Ovary (tissue), 9 donors: ENCODE data around the gene CEP350. TPM values are rescaled to one million over a fixed set of nuclear protein-coding genes. Genes with fewer than 3 reads are reported as not detected.

Source experiments
- DNase-seq, 5 donors: peaks; one replicate each; pipeline ENCODE4 v3.0.0-alpha.2; 2019 to 2020
- H3K27ac ChIP-seq, 2 donors: fragments of 200-600 bp; one replicate each; pipeline versions ENCODE4 v1.5.1 to v1.8.0; 2019 to 2022
- H3K27me3 ChIP-seq: fragments of 200-600 bp; one replicate; pipeline ENCODE4 v1.8.0; 2022
- H3K36me3 ChIP-seq: fragments of 200-600 bp; sonication (generic); one replicate; pipeline ENCODE4 v1.5.1; 2019
- H3K4me1 ChIP-seq: one replicate; pipeline ENCODE4 v1.8.1; 2013; ENCODE audit warnings: mild to moderate bottlenecking, moderate library complexity; ENCODE audit not compliant: insufficient read depth
- H3K4me3 ChIP-seq: fragments of 200-600 bp; sonication (generic); one replicate; pipeline ENCODE4 v1.5.1; 2017
- H3K9me3 ChIP-seq, 2 donors: fragments of 200-600 bp in 1 of 2; sonication (generic) in 1 of 2; one replicate each; pipeline versions ENCODE4 v1.5.1 to v1.8.1; 2013 to 2019; ENCODE audit warnings: mild to moderate bottlenecking in 1 of 2, moderate library complexity in 1 of 2
- EP300 ChIP-seq: sonication (generic); formaldehyde crosslinking; IDR thresholded peaks from one replicate; pipeline ENCODE4 v1.6.1; 2017; ENCODE audit warnings: antibody characterized with exemption
- POLR2A ChIP-seq: fragments of 450-650 bp; IDR thresholded peaks from one replicate; pipeline ENCODE4 v1.6.1; 2017; ENCODE audit warnings: antibody characterized with exemption, mild to moderate bottlenecking, moderate library complexity
- WGBS, 3 donors: extraction: QIAGEN DNeasy Blood & Tissue Kit in 1 of 3; methylation state at CpG; one replicate each; pipeline versions ENCODE4 v1.1.5 to v1.1.7; 2013 to 2017; 5-methylcytosine and 5-hydroxymethylcytosine counted together
- intact Hi-C, 4 donors: fragments of 100-400 bp; cut with DNase I; formaldehyde crosslinking; loops; one replicate each; pipeline versions ENCODE4 v1.11.0 to v1.15.1; 2022 to 2023
- polyA plus RNA-seq, 2 donors: library from polyadenylated mRNA; stranded (reverse); fragments of 200-250 nt in 1 of 2; fragments of 350-450 nt in 1 of 2; fragmentation: Illumina TruSeq in 1 of 2; extraction: RNeasy Lipid Tissue Mini Kit (QIAGEN cat#74804) in 1 of 2; gene quantifications; one replicate each; pipeline ENCODE4 v1.2.3, GENCODE V29; 2013 to 2014
- total RNA-seq, 7 donors: library from RNA; depleted of rRNA in 2 of 7; stranded (reverse); fragments of >200 nt in 2 of 7; fragmentation: NEBNext Ultra II Directional in 3 of 7; extraction: Animal tissue kit (Norgen Biotek cat#: 25700) in 3 of 7; gene quantifications; one replicate each; pipeline versions ENCODE4 v1.1.0 to v1.2.4, GENCODE V29; 2016 to 2023
- TF ChIP-seq, protein P1 (sequence below), 3 donors: fragments of 450-650 bp in 2 of 3; fragments of 200-600 bp in 1 of 3; IDR thresholded peaks; one replicate each; pipeline versions ENCODE4 v1.5.1 to v1.8.0; 2016 to 2022; ENCODE audit warnings: antibody characterized with exemption in 3 of 3, mild to moderate bottlenecking in 1 of 3
- donor health status: DM: no; HTN: no; CAD: no; lungs with moderate emphysema.
- donor health status: DM: no; HTN: no; CAD: no.
- donor health status: Bipolar disorder and iron deficiency.
- donor health status: DM: yes; HTN: yes; CAD: no.
- donor health status: DM: no; HTN: no; CAD: no.
- donor health status: DM: yes; HTN: yes; CAD: no.

Gene CEP350
- total and polyA plus RNA-seq, 9 donors, result 7.9 to 69.4 (median 53.1) TPM

DNA sequence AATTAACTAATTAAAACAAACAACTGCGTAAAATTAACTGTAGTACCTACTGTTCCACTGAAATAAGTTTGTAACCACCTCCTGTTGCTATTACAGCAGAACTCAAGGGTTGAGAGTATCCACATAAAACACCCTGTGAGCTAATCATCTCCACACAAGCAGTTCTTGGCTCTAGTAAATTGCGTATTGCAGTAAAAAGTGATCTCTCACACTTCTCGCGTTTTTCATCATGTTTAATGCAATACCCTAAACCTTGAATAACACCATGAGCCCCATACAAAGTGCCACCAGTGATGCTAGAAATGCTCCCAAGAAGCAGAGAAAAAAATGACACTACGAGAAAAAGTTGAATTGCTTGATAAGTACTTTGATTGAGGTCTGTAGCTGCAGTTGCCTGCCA lies 29.3 kb upstream of the CEP350 start:
- Histone ChIP-seq H3K4me3 (no peak overlapping the region), H3K4me1 (no peaks in the 10 kb centered on the region), H3K27ac (no peak overlapping the region), H3K9me3 (no peaks in the 10 kb centered on the region), H3K36me3 (no peaks in the 10 kb centered on the region), H3K27me3 (no peaks in the 10 kb centered on the region)
- WGBS, 3 donors, result 91% methylated on average over 5 of the region's 5 CpGs
- DNase-seq, result no peak
- TF ChIP-seq EP300 (no peak), POLR2A (no peak)
- TF ChIP-seq, protein P1, sequence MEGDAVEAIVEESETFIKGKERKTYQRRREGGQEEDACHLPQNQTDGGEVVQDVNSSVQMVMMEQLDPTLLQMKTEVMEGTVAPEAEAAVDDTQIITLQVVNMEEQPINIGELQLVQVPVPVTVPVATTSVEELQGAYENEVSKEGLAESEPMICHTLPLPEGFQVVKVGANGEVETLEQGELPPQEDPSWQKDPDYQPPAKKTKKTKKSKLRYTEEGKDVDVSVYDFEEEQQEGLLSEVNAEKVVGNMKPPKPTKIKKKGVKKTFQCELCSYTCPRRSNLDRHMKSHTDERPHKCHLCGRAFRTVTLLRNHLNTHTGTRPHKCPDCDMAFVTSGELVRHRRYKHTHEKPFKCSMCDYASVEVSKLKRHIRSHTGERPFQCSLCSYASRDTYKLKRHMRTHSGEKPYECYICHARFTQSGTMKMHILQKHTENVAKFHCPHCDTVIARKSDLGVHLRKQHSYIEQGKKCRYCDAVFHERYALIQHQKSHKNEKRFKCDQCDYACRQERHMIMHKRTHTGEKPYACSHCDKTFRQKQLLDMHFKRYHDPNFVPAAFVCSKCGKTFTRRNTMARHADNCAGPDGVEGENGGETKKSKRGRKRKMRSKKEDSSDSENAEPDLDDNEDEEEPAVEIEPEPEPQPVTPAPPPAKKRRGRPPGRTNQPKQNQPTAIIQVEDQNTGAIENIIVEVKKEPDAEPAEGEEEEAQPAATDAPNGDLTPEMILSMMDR (IDR thresholded peaks at IDR 0.05), result no peak
- intact Hi-C loops, result no loop called here

DNA sequence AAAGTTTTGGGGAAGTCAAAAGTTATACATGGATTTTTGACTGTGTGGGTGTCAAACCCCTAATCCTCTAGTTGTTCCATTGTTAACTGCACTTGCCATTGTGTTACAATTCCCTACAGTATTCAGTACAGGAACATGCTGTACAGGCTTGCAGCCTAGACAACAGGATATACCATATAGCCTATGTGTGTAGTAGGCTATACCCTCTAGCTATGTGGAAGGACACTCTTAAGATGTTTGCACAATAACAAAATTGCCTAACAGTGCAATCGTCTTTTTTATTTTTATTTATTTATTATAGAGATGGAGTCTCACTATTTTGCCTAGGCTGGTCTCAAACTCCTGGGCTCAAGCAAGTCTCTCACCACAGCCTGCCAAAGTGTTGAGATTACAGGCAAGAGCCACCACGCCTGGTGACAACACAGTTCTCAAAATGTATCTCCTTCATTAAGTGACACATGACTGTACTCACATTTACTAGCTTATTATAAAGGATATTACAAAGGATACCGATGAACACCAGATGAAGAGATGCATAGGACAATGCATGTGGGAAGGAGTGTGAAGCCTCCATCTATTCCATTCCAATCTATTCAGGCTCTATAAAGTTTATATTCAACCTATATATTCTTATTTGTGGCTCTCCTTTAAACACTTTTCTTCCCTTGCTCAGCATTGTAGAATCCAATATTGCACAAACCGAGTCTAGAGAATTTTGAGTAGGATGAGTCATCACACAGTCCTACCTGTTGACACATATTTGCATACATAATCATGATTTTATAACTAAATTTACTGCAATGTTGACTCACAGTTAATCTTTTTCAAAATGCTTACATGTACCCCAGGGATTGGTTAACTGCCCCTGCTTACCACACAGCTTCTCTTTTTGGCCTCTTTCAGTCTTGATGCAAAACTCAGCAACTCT lies 28.4 kb upstream of the CEP350 start:
- DNase-seq, result no peak
- H3K27ac ChIP-seq, result no peak overlapping the region
- H3K9me3 ChIP-seq, result no peaks in the 10 kb centered on the region
- TF ChIP-seq POLR2A (no peak), EP300 (no peak)
- TF ChIP-seq, protein P1 (IDR thresholded peaks at IDR 0.05), result no peak
- intact Hi-C loops, result no loop called here
- no peaks in the 10 kb centered on the region for H3K4me1 ChIP-seq
- no peaks in the 10 kb centered on the region for H3K27me3 ChIP-seq
- WGBS, 3 donors, result 80 to 92% (median 87%) methylated on average over 4 of the region's 4 CpGs
- no peaks in the 10 kb centered on the region for H3K36me3 ChIP-seq
- H3K4me3 ChIP-seq, result no peak overlapping the region

DNA sequence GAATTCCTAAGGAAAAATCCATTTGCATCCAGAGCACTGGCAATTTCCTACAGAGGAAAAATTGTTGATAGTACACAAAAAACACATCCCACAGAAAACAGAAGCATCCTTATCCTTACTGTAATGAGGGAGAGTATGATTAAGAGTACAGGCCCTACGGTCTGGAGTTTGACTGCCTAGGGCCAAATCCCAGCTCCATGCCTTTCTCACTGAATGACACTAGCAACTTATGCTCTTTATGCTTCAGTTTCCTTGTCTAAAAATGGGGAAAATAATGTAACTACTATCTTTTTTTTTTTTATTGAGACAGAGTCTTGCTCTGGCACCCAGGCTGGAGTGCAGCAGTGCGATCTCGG lies 27.8 kb upstream of the CEP350 start:
- intact Hi-C loops, result no loop called here
- Histone ChIP-seq H3K27me3 (no peaks in the 10 kb centered on the region), H3K9me3 (no peaks in the 10 kb centered on the region), H3K36me3 (no peaks in the 10 kb centered on the region), H3K4me1 (peaks cover 2% of the 10 kb centered on the region), H3K27ac (no peak overlapping the region), H3K4me3 (no peak overlapping the region)
- no peak for TF ChIP-seq EP300
- no peak for TF ChIP-seq POLR2A
- TF ChIP-seq, protein P1 (IDR thresholded peaks at IDR 0.05), result no peak
- 88 to 93% (median 90%) methylated on average over 3 of the region's 3 CpGs for WGBS, 3 donors
- DNase-seq, result no peak

DNA sequence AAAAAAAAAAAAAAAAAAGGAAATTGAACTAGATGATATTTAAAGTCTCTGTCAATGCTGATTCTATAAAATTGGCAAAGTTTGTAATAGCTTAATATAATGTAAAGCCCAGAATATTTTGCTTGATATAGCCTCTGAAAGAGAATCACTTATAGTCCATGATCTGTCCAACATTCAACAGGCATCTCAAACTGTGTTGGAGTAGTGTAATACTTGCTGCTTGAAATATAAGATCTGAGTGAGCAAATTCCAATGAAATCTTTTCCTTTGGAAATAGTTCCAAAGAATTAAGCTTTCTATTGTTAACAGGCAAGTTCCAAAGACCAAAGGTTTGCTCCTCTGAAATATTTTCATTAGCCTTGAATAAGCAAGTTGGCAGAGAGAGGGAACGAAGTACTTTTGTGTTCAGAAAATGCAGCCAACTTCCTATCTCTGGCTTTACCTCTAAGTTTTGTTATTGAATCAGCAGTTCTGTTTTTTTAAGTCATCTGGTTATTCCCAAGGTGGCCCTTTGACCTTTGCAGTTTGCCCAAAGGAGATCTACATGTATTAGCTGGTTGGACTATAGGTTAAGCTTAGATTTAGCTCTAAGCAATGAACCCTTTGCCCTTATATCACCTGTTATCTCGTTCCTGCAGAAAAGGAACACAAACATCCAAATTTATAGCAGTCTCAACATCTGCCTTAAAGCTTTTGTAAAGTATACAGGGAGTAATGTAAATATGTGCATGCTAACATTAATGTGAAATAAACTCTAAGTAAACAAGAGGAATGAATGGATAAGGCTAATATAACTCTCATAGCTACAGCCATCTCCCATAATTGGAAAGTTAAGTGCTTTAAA lies 24.4 kb upstream of the CEP350 start:
- intact Hi-C loops, result no loop called here
- no peak for TF ChIP-seq POLR2A
- TF ChIP-seq, protein P1 (IDR thresholded peaks at IDR 0.05), result no peak
- TF ChIP-seq EP300, result no peak
- WGBS, 3 donors, result 10 to 22% (median 17%) methylated on average over 2 of the region's 2 CpGs
- no peak overlapping the region for H3K27ac ChIP-seq
- H3K4me1 ChIP-seq, result peaks cover 2% of the 10 kb centered on the region
- no peaks in the 10 kb centered on the region for H3K27me3 ChIP-seq
- DNase-seq, result no peak
- no peak overlapping the region for H3K4me3 ChIP-seq
- no peaks in the 10 kb centered on the region for H3K36me3 ChIP-seq
- no peaks in the 10 kb centered on the region for H3K9me3 ChIP-seq
